Fibroblast of the aortic adventitia (primary cell): ENCODE data around the gene PCYT2. TPM values are rescaled to one million over a fixed set of nuclear protein-coding genes. Genes with fewer than 3 reads are reported as not detected.

Experiments
- DNase-seq: peaks from one replicate; pipeline ENCODE4 v3.0.0-alpha.2; 2010; ENCODE audit warnings: low read depth
- H3K4me3 ChIP-seq: 2 replicates; pipeline ENCODE4 v1.5.1; 2011; ENCODE audit warnings: low read depth, mild to moderate bottlenecking, control low read depth, low read length, moderate library complexity
- CTCF ChIP-seq: IDR thresholded peaks from 2 replicates; pipeline ENCODE4 v1.5.1; 2011; ENCODE audit warnings: mild to moderate bottlenecking, low read length, control low read depth, inconsistent platforms; ENCODE audit not compliant: insufficient read depth
- total RNA-seq: library from RNA; depleted of rRNA; stranded (reverse); fragments of >200 nt; gene quantifications from 2 replicates; pipeline ENCODE4 v1.2.3, GENCODE V29; 2012; ENCODE audit warnings: low replicate concordance

PCYT2 gene
- total RNA-seq, 1 donor = 36.7 TPM

GRCh38 chr17:81854974-81855774, 56.0 kb downstream of the PCYT2 start:
- H3K4me3 ChIP-seq = no peak overlapping the region
- peak; percentile 62 for DNase-seq
- no peak for TF ChIP-seq CTCF

DNA sequence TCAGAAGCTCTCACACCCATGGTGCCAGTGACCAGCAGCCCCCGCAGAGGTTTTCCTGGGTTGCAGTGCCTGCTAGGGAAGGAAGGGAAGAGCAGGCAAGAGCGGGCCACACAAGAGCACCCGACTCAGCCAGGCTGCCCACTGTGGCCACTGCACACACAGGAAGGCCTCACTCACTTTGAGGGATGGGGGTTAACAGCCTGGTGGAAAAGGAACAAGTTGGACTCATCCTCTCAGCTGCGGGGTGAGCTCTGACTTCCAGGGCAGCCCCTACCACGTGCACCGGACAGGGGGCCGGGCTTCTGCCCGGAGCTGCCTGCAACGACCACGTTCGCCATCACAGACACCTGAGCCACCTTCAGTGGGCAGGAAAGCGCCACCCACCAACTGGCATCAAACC, 59.0 kb downstream of the PCYT2 start:
- TF ChIP-seq CTCF = no peak
- H3K4me3 ChIP-seq = no peak overlapping the region
- no peak for DNase-seq

GRCh38 chr17:81851423-81851822, 59.8 kb downstream of the PCYT2 start:
- DNase-seq = no peak

More at GRCh38 chr17:81851423-81851822, 59.8 kb downstream of the PCYT2 start:
- no peak for TF ChIP-seq CTCF
- H3K4me3 ChIP-seq = no peak overlapping the region

Other genes starting within 250 kb of the PCYT2 start
- 20.7 and 22.2 TPM in 2 replicates for gene OXLD1, start 244.8 kb downstream of the PCYT2 start, total RNA-seq
- 7.0 and 12.0 TPM in 2 replicates for gene CCDC137, start 244.7 kb downstream of the PCYT2 start, total RNA-seq
- 21.3 and 26.4 TPM in 2 replicates for gene ARL16, start 227.6 kb downstream of the PCYT2 start, total RNA-seq
- gene HGS, start 227.4 kb downstream of the PCYT2 start, total RNA-seq = 89.0 and 94.7 TPM in 2 replicates
- 19.2 and 23.7 TPM in 2 replicates for gene MRPL12, start 208.0 kb downstream of the PCYT2 start, total RNA-seq
- 4.1 and 19.3 TPM in 2 replicates for gene SLC25A10, start 199.1 kb downstream of the PCYT2 start, total RNA-seq
- gene GCGR, start 107.2 kb downstream of the PCYT2 start, total RNA-seq = not detected in 2 replicates
- 130 and 195 TPM in 2 replicates for gene MCRIP1, start 78.1 kb downstream of the PCYT2 start, total RNA-seq
- gene PPP1R27, start 76.3 kb downstream of the PCYT2 start, total RNA-seq = not detected in 2 replicates
- gene P4HB, start 50.9 kb downstream of the PCYT2 start, total RNA-seq = 763 and 1,500 TPM in 2 replicates
- gene ARHGDIA, start 40.1 kb downstream of the PCYT2 start, total RNA-seq = 95.1 and 149 TPM in 2 replicates
- gene ALYREF, start 19.8 kb downstream of the PCYT2 start, total RNA-seq = 43.6 and 77.3 TPM in 2 replicates
- 172 and 178 TPM in 2 replicates for gene ANAPC11, start 19.7 kb downstream of the PCYT2 start, total RNA-seq
- gene NPB, start 9.2 kb downstream of the PCYT2 start, total RNA-seq = 1.3 and 1.4 TPM in 2 replicates
- 12.7 and 18.1 TPM in 2 replicates for gene SIRT7, start 6.8 kb upstream of the PCYT2 start, total RNA-seq
- 19.1 and 28.0 TPM in 2 replicates for gene MAFG, start 16.3 kb upstream of the PCYT2 start, total RNA-seq
- 16.9 and 91.0 TPM in 2 replicates for gene PYCR1, start 25.9 kb upstream of the PCYT2 start, total RNA-seq
- gene MYADML2, start 35.8 kb upstream of the PCYT2 start, total RNA-seq = not detected in 2 replicates
- gene NOTUM, start 49.8 kb upstream of the PCYT2 start, total RNA-seq = 0.09 TPM in 1 of 2 replicates, not detected in the other
- gene ASPSCR1, start 66.2 kb upstream of the PCYT2 start, total RNA-seq = 23.6 and 37.0 TPM in 2 replicates
- 27.6 and 41.8 TPM in 2 replicates for gene CENPX, start 111.5 kb upstream of the PCYT2 start, total RNA-seq
- 15.5 and 22.0 TPM in 2 replicates for gene LRRC45, start 111.9 kb upstream of the PCYT2 start, total RNA-seq
- 6.2 and 13.5 TPM in 2 replicates for gene RAC3, start 120.3 kb upstream of the PCYT2 start, total RNA-seq
- gene DCXR, start 126.3 kb upstream of the PCYT2 start, total RNA-seq = 29.3 and 101 TPM in 2 replicates
- gene RFNG, start 140.4 kb upstream of the PCYT2 start, total RNA-seq = 32.0 and 33.3 TPM in 2 replicates
- 77.5 and 85.5 TPM in 2 replicates for gene GPS1, start 140.5 kb upstream of the PCYT2 start, total RNA-seq
- 33.8 and 62.3 TPM in 2 replicates for gene DUS1L, start 154.4 kb upstream of the PCYT2 start, total RNA-seq
- gene FASN, start 186.8 kb upstream of the PCYT2 start, total RNA-seq = 65.2 and 100 TPM in 2 replicates